NCI-H524 treated with DMSO at 0.1 percent for 48 hours (cell line): ENCODE results near the gene NBL1.

Experiments
- DNase-seq: peaks from one replicate; lab custom pipeline; 2025; lab: John Stamatoyannopoulos, UW

Gene NBL1, protein sequence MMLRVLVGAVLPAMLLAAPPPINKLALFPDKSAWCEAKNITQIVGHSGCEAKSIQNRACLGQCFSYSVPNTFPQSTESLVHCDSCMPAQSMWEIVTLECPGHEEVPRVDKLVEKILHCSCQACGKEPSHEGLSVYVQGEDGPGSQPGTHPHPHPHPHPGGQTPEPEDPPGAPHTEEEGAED

DNA sequence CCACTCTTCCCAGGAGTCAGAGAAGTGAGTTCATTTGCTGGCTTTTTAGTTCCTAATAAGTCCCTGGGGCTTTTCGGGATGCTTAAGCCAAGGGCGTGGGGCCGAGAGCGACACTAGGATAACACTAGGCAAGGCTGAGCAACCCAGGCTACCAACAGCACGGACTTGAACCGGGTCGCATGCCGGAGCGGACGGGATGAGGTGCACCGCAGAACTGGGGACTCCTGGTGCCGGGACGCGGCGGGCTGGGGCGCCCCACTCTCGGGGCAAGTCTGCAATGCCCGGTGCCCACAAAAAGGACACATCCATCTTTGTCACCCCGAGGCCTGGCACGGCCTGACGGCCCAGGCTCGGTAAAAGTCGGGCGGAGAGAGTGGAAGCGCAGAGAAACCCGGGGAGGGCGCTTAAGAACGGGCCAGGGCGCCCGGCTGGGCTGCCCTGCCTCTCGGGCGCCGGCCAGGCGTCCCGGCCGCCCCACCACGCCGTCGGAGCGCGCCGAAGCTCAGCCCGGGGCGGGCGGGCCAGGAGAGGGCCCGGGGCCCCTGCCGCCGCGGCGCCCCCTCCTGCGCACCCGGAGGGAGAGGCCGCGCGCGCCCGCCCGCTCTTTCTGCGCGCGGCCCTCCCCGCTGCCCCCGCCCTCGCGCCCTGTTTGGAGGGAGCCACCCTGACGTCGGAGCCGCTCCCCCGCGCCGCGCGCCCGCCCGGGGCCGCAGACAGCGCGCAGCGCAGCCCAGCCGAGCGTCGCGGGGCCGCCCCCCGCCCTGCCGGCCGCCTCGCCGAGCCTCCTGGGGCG is at the start of gene NBL1:
Gene NBL1 (plus strand): TSS at position 710 of the 793 bp plus-strand sequence. CDS start 10,720 bp downstream, outside the sequence.
- no peak for DNase-seq

DNA sequence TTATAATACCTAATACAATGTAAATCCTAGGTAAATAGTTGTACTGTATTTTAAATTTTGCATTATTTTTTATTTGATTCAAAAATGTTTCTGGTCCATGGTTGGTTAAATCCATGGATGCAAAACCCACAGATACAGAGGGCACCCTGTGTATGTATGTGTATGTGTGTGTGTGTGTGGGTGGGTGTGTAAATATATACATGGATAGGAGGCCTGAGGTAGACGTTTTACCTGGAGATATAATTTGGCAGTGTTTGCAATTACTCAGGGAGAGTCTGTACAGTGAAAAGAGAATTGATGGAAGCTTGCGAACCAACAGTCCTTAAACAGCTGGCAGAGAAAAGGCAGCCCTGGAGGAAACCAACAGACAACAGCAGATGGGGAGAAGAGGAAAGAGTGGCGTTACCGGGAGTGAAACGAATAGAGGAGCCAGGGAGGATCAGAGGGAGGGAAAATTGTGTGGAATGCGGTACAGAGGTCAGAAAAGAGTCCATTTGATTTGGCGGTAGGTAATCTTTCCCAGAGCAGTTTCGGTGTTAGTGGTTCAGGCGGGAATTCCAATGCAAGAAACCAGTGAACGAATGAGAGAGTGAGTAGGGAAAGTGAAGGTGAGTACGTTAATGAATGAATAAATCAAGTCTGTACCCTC is 47.9 kb upstream of the NBL1 start:
- peak; percentile 19 for DNase-seq

DNA sequence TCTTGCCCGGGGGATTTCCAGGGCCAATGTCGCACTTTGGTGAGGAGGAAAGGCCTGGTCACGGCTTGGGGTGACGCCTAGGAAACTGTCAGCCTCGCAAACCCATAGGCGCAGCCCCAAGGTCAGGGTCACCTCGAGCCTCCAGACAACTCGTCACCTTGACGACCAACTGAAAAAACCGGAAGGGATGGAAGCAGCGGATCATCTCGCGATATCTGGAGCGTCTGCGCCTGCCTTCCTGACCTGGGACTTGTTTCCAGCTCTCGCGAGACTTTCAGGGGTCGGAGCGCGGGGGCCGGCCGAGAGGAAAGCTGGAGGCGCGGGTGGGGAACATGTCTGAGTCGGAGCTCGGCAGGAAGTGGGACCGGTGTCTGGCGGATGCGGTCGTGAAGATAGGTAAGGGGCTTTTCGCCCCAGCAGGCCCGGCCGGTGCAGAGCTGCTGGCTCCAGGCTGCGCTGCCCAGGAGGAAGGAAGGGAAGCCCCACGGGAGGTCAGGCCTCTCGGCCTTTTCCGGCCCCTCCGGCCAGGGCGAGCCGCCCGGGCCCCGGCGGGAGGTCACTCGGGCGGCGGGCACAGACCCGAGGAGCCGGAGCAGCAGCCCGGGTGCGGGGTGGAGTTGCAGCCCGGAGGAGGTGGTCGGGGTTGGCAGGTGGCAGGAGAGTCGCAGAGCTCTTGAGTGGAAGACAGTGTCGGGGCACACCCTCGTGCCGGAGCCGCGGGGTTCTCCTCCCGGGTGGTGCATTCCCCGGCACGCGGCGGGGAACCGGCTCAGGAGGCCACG is 47.2 kb upstream of the NBL1 start:
- peak; percentile 74 for DNase-seq

DNA sequence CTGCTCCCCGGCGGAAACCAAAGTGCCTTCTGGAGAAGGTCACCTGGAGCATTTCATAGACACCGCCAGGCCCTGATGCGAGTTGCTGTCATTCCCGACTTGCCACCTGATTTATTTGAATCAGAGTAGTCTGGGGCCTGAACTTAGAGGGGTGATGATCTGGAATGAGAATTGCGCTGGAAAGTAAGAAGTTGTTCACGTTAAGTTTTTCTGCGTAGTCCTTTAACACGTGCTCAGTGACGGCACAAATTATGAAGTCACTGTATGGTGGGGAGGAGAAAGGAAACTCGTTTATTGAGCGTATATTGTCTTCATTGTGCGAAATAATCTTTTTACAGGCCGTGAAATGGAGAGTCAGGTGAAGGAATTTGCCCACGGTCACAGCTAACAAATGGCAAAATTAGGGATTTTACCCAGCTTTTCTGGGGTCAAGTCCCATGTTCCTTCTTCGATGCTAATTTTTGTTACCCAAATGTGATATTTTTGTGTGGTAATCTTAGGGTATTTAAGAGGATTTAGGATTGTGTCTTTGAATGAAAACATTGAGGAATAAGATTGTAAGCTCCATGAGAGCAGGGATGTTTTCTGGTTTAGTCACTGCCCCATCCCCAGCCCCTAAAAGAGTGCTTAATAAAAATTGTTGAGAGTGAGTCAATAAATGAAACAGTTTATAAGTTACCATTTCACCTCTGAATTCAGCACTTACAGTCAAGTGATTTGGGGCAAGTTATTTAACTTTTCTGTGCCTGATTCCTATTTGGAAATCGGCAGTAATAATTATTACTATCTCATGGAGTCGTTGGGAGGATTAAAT is 46.4 kb upstream of the NBL1 start:
- no peak for DNase-seq

DNA sequence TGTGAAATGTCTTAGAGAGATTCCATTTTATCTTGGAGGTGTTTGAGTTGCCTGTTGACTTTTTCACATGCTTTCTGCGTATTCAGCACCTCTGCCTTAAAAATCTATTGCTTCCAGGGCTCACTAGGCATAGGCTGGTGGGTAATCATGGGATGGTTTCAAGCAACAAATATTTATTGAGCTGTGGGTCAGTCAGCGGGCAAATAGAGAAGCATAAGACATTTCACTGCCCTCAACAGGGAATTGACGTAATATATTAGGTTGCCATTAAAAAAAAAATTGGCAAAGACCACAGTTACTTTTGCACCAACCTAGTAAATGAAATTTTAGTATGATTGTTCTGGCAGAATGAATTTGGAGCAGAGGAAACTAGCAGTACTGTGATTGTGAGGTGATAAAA is 44.3 kb upstream of the NBL1 start:
- DNase-seq, result no peak

DNA sequence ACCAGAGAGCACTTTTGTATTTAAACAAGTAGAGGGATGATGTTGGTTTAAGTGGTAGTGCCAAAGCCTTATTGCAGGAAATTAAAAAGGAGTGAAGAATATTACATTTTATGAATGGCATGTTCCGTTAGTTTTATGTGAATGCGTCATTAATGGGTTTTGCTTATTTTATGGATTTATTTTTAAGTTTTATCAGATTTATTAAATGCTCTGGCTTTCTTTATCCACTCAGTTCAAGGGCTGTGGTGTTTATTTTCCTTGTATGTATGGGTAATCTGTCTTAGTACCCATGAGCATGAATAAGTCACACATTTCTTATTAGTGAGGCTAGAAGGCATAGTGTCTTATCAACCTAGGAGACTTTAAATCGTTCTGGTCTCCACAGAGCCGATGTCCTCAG is 41.6 kb upstream of the NBL1 start:
- DNase-seq, result no peak

DNA sequence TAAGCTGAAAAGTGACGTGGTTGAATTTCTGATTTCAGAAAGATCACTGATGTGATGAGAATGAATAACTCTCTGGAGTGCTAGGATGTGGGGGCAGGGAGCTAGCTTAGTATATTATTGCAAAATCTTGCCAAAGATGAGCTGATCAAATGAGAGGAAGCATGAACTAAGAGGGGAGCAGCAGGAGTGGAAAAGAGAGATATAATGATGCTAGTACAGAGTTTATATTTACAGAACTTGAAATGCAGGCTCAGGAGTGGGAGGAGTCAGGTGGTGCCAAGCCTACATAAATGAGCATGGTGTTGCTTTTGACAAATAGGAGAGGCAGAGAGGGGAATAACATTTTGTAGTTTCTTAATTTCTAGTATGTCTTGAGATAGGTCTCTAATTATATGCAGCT is 38.1 kb upstream of the NBL1 start:
- DNase-seq, result no peak

DNA sequence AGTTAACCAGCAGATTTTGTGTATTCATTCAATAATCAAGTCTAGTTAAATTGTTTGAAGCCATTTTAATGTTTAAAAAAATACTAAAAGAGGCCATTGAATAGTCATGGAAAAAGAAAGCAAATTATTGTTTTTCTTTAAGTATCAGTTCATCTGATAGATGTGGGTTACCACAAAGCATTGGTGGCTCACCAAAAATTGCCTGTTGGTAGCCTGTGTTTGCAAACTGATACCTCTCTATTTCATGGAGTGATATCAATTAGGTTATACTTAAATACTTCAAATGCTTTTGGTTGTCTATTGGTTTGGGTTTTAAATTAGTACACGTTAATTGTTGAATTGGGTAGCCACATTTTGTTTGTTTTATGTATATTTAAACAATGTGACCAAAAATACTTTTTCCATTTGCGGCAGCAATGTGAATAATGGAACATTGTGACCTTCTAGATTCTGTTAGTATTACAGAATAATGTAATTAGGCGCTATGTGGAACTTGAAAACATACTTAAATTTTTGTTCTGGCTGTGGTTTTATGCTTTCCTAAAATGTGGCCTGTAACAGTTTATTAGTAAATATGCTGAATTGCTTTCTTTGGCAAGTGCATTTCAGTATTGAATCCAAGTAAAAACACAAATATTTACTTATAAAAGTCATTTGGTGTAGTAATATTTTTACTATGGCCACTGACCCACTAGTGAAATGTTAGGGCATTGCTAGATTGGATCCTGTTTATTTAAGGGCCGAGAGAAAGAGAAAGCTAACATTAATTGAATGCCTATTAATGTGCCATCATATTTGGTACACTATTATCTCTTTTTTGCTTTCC is 37.1 kb upstream of the NBL1 start:
- DNase-seq, result no peak

DNA sequence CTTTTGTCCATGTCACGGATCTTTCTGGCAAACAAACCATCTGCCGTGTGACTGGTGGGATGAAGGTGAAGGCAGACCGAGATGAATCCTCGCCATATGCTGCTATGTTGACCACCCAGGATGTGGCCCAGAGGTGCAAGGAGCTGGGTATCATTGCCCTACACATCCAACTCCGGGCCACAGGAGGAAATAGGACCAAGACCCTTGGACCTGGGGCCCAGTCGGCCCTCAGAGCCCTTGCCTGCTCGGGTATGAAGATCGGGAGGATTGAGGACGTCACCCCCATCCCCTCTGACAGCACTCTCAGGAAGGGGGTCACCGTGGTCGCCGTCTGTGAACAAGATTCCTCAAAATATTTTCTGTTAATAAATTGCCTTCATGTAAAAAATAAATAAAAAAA is 35.9 kb upstream of the NBL1 start:
- DNase-seq, result no peak

DNA sequence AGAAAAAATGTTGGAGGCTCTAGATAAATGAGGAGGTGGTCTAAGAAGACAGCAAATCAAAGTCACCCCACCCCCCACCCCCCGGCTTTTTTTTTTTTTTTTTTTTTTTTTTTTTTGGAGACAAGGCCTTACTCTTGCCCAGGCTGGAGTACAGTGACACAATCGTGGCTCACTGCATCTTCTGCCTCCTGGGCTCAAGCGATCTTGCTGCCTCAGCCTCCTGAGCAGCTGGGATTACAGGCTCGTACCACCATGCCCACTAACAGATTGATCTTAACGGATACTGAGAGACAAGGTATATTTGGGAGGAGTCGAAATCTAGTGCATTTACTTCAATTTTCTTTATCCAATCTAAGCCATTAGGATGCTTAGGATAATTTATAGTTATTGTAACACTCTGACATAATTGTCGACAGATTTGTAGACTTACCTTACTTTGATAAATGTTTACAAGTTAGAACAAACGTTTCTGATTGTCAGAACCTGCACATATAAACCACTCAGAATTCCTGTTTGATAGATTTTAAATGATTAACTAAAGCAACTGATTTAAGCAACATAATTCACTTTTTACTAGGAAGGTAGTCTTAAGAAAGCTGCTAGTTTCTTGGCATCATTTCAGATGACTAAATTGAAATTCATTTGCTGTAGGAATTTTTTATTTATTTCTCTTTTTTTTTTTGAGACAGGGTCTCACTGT is 33.7 kb upstream of the NBL1 start:
- DNase-seq, result no peak

DNA sequence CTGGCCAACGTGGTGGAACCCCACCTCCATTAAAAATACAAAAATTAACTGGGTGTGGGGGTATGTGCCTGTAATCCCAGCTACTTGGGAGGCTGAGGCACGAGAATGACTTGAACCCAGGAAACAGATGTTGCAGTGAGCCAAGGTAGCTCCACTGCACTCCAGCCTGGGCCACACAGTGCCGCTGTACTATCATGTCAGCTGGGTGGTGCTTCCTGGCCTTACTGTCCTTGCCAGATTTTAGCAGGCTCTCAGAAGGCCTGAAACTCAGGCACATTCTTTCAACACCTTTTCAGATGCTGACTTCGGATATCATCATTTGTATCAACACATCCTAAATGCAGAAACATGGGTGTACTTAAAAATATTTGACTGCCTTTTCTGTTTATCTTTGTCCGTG is 31.6 kb upstream of the NBL1 start:
- no peak for DNase-seq

DNA sequence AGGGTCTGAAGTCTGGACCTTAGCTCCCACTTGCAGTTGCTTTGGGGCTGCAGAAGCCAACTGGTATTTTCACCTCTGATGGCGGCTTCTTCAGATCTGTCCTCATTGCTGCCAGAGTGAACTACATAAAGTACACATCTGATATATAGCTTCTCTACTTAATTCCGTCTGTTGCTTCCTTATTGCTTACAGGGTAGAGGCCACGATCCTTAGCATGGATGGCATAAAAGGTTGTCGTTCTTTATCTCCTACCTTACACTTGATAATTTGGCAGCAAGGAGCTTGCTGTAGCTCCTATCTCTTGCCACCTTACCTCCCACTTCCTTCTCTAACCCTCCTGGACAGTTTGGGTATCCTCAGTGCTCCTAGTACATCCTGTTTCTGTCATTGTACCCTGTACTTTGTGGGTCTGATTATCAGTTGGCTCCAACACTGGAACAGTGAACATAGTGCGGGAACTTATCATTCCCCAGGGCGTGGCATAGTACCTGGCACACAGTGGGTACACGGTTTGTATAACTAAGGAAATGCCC is 30.9 kb upstream of the NBL1 start:
- no peak for DNase-seq

DNA sequence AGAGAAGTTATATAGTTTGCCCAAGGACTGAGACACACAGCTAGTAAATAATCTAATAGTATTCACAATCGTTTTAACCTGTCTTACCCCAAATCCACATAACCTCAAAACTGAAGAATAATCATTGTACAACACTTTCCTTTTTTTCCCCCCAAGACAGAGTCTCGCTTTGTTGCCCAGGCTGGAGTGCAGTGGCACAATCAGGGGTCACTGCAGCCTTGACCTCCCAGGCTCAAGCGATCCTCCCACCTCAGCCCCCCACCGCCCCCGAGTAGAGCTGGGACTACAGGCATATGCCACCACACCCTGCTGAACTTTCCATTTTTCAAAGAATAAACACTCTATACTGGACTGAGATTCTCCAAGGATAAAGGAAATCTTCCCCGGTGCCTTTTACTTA is 28.7 kb upstream of the NBL1 start:
- no peak for DNase-seq

DNA sequence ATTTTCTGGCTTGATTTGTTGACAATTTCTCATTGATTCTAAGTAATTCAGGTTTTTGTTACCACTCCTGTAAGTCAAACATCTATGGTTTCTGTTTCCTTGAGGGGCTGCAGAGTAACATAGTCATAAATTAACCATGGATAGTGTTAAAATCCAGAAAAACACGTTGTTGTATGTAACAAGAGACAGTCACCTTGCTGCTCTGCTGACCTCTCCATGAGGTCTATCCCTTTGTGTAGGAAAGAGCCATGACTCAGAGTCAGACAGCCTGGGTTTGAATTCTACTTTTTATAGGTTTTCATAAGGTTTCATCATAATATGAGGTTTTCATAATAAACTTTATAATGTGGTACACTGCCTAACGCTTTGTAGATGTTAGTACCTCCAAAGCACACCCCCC is 27.6 kb upstream of the NBL1 start:
- no peak for DNase-seq

DNA sequence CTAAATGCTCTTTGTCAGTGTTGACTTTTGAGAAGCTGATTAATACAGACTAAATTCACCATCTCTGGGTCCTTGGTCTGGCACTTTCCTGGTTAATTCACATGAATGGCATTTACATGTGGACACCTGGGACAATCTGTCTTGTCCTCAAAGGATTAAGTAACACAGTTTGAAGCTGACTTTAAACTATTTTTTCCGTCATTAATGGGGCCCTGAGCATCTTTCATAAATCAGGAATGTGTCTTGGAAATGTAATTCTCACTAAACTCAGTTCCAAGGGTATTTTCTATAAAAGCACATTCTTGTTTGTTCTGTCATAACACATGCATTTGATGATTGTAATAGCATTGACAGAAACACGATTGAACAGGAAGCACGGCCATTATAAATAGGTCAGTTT is 26.7 kb upstream of the NBL1 start:
- DNase-seq, result no peak

DNA sequence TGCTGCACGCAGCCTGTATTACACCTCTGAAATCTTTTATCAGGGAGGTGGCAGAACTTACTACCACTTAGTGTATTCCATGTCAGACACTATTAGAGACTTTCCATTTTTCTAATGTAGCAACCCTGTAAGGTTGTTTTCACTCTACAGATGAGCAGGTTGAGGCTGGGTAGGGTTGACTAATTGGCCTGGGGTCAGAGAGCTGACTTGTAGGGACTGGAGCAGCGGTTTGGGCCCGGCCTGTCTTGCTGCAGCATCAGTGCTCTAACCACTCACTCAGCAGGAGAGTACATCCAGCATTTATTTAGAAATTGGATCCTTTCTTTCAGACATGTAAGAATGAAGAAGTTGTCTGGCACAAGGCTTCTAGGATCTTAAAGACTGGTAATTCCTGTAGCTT is 25.7 kb upstream of the NBL1 start:
- DNase-seq, result no peak

DNA sequence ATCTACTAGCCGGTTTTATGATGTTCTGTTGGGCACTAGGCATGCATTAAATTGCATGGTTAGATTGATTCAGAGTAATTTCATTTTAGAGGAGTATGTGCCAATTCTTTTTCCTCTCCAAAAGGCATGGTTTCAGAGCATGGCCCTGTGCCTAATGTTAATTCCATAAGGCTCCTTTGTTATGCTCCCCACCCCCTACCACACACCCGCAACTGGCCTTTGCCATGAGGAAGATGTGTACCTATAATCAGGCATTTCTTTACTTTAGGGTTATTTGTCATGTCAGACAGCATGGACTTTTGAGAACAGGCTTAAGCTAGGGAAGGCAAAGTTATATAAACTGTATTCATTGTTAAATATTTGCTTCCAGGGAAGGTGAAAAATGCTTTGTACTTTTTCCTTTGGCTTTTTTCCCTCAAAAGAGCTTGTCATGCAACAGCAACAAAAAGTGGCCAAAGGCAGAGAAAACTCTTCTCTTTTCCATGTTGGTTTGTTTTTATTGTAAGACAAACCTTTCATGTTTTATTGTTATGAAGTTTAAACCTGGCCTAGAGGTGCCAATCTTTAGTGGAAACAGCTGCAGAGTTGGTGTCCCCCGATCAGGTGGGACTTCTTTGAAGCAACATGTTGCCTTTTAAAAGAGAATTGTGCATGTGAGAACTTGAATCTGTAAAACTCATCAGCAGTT is 24.3 kb upstream of the NBL1 start:
- DNase-seq, result no peak

DNA sequence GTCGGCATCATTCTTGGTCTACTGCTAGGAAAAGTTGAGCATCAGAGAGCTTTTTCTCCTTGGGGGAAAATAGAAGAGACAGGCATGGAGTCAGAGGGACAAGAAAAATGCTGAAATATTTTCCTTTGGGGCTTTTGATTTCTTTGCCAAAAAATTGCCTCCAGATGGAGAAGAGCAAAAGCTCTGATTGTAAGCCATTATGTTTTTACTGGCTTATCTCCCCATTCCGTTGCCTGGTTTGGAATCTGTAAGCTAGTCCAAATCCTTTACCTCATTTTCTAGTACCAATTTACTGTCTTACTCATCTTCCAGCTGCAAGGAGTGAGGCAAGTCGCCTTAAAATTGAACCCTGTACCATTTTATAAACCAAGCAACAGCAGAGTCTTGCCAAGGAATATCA is 23.3 kb upstream of the NBL1 start:
- no peak for DNase-seq

DNA sequence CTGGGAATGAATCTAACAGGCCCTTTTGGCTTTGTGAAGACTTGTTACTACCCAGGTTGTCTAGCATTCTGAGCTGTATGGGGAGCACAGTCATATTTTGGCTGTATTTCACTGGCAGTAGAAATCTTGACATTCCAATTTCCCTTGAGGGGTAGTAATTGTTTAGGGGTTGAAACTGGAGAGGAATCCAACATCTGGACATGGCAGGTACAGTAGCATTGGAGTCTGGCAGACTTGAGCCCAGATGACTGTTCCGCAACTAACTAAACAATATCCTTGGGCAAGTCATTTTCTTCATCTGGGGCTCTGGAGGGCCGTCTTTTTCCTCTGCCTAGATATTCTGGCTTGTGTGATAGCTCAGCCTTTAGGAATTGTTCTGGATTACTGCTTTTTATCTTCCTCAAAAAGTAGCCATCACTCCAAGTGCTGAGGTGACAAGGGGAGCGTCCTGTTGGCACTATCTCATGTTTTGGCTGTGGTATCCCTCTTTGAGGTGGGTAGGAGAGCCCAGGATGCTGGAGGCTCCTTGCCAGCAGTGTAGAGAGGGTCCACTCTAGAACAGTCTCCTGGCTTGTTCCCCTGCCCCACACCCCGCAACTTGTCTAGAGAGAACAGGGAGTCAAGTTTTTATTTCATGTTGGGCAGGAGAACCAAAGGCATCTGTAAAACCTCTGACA is 22.7 kb upstream of the NBL1 start:
- DNase-seq, result no peak
